Upper lobe of right lung (tissue), 1 donor: ENCODE measurements around the gene TRPC1. TPM values are rescaled to one million over a fixed set of nuclear protein-coding genes. Genes with fewer than 3 reads are reported as not detected.

Experiments used
- ATAC-seq: fragments of 200-7000 bp; cut with Tn5 transposase; one replicate; pipeline ENCODE4 v1.9.1; 2020; ENCODE audit warnings: mild to moderate bottlenecking, moderate library complexity
- DNase-seq: peaks from one replicate; pipeline ENCODE4 v3.0.0-alpha.2; 2020
- H3K27ac ChIP-seq: fragments of 200-600 bp; one replicate; pipeline ENCODE4 v1.8.0; 2022
- H3K27me3 ChIP-seq: fragments of 200-600 bp; one replicate; pipeline ENCODE4 v1.8.0; 2022; ENCODE audit warnings: mild to moderate bottlenecking
- H3K36me3 ChIP-seq: fragments of 200-600 bp; one replicate; pipeline ENCODE4 v1.8.0; 2022
- H3K4me1 ChIP-seq: fragments of 200-600 bp; one replicate; pipeline ENCODE4 v1.8.0; 2022
- H3K4me3 ChIP-seq: fragments of 200-600 bp; one replicate; pipeline ENCODE4 v1.8.0; 2022; ENCODE audit warnings: mild to moderate bottlenecking
- H3K9me3 ChIP-seq: fragments of 200-600 bp; one replicate; pipeline ENCODE4 v1.8.0; 2022
- CTCF ChIP-seq: fragments of 200-600 bp; IDR thresholded peaks from one replicate; pipeline ENCODE4 v1.8.0; 2022; ENCODE audit warnings: antibody characterized with exemption
- intact Hi-C: fragments of 100-400 bp; cut with DNase I; formaldehyde crosslinking; loops from one replicate; pipeline ENCODE4 v1.11.0; 2022
- total RNA-seq: library from RNA; stranded (reverse); fragmentation: NEBNext Ultra II Directional; extraction: Animal tissue kit (Norgen Biotek cat#: 25700); gene quantifications from one replicate; pipeline ENCODE4 v1.2.1, GENCODE V29; 2021
- donor health status: DM: no; HTN: yes; CAD: no; lungs with severe emphysema.

TRPC1 gene
- total RNA-seq, 1 donor from 2014 or later: 5.6 TPM

- Histone ChIP-seq H3K36me3 (no peaks in the 10 kb centered on the region), H3K27ac (no peak overlapping the region), H3K27me3 (no peaks in the 10 kb centered on the region), H3K4me1 (peaks cover 12% of the 10 kb centered on the region), H3K4me3 (no peak overlapping the region), H3K9me3 (no peaks in the 10 kb centered on the region)
- intact Hi-C loops: no loop called here
- ATAC-seq (no peak), DNase-seq (no peak)
- TF ChIP-seq CTCF: no peak
These were observed 129.7 kb downstream of the TRPC1 start for GRCh38 chr3:142853270-142854168.

GRCh38 chr3:142857056-142857455 lies 133.2 kb downstream of the TRPC1 start:
- intact Hi-C loops: no loop called here
- Histone ChIP-seq H3K27me3 (no peaks in the 10 kb centered on the region), H3K27ac (no peak overlapping the region), H3K36me3 (no peaks in the 10 kb centered on the region), H3K4me3 (no peak overlapping the region), H3K9me3 (no peaks in the 10 kb centered on the region), H3K4me1 (peaks cover 4% of the 10 kb centered on the region)
- peak; percentile 42 for ATAC-seq
- DNase-seq: no peak
- no peak for TF ChIP-seq CTCF

Other genes with a start within 250 kb of the TRPC1 start
- 23.0 TPM for gene ATR, start 145.3 kb upstream of the TRPC1 start, total RNA-seq
- gene PLS1, start 127.6 kb upstream of the TRPC1 start, total RNA-seq: 26.0 TPM
- 23.3 TPM for gene PCOLCE2, start 165.0 kb downstream of the TRPC1 start, total RNA-seq
- not detected for gene PAQR9, start 239.6 kb downstream of the TRPC1 start, total RNA-seq